ENCODE data around the gene SH3RF2.

SH3RF2 gene

GRCh38 chr5:146101646-146102045 is 165.3 kb downstream of the SH3RF2 start:
- Histone ChIP-seq H3K9me3 (ENCODE audit: control insufficient read depth, insufficient read depth, low read depth, low read length) (no peaks in the 10 kb centered on the region), H3K27ac (ENCODE audit: extremely low read depth, low read depth, low read length) (no peak overlapping the region), H3K4me3 (ENCODE audit: low read depth, low read length) (no peak overlapping the region), H3K36me3 (ENCODE audit: control insufficient read depth in 2 of 2, insufficient read depth in 1 of 2, low read length in 2 of 2) (peaks cover 0 to 5% of the 10 kb centered on the region in 2 experiments; a peak in 1 of 3 replicates), H3K4me1 (ENCODE audit: control insufficient read depth, insufficient read depth, low read length) (no peaks in the 10 kb centered on the region)
- CTCF ChIA-PET, result no interaction called here
- POLR2A ChIA-PET, result interaction anchor here (0.6 kb wide), 1 partner anchor 1225 kb away, joined by 5 read pairs; no protein-coding TSS in a partner anchor
- TF ChIP-seq ZNF473 (tag by site-specific recombination; IDR thresholded peaks at IDR 0.05) (no peak), GLIS2 (tag by site-specific recombination; IDR thresholded peaks at IDR 0.05) (no peak)

GRCh38 chr5:146103594-146103993 is 167.2 kb downstream of the SH3RF2 start:
- Histone ChIP-seq H3K27ac (ENCODE audit: extremely low read depth, low read depth, low read length) (no peak overlapping the region), H3K9me3 (ENCODE audit: control insufficient read depth, insufficient read depth, low read depth, low read length) (no peaks in the 10 kb centered on the region), H3K4me1 (ENCODE audit: control insufficient read depth, insufficient read depth, low read length) (no peaks in the 10 kb centered on the region), H3K36me3 (ENCODE audit: control insufficient read depth in 2 of 2, insufficient read depth in 1 of 2, low read length in 2 of 2) (peaks cover 0 to 5% of the 10 kb centered on the region in 2 experiments; a peak in 1 of 3 replicates), H3K4me3 (ENCODE audit: low read depth, low read length) (no peak overlapping the region)
- POLR2A ChIA-PET, result no interaction called here
- CTCF ChIA-PET, result interaction anchor here (0.6 to 1.6 kb wide), 2 partner anchors 22 to 53 kb away, joined by 4 to 5 read pairs; no protein-coding TSS in a partner anchor
- TF ChIP-seq ZNF362 (tag by site-specific recombination; IDR thresholded peaks at IDR 0.05), result no peak
- no peak for TF ChIP-seq ZNF449 (tag by site-specific recombination; IDR thresholded peaks at IDR 0.05)
- no peak for TF ChIP-seq ZNF184 (tag by site-specific recombination; IDR thresholded peaks at IDR 0.05)
- no peak for TF ChIP-seq ZNF843 (tag by site-specific recombination; IDR thresholded peaks at IDR 0.05)
- no peak for TF ChIP-seq ZNF274 (IDR thresholded peaks at IDR 0.05; ENCODE audit: low read length)
- TF ChIP-seq ZNF274 (tag by site-specific recombination; IDR thresholded peaks at IDR 0.05; ENCODE audit: borderline replicate concordance), result no peak
- no peak for TF ChIP-seq RBAK (tag by site-specific recombination; IDR thresholded peaks at IDR 0.05)
- no peak for TF ChIP-seq ZNF785 (tag by site-specific recombination; IDR thresholded peaks at IDR 0.05)
- TF ChIP-seq ZNF629 (tag by site-specific recombination; IDR thresholded peaks at IDR 0.05), result no peak
- no peak for TF ChIP-seq ZBTB7A (tag by site-specific recombination; IDR thresholded peaks at IDR 0.05; ENCODE audit: low read depth)
- no peak for TF ChIP-seq ZFP37 (tag by site-specific recombination; IDR thresholded peaks at IDR 0.05)
- TF ChIP-seq ZBTB21 (tag by site-specific recombination; IDR thresholded peaks at IDR 0.05), result no peak
- TF ChIP-seq ZNF610 (tag by site-specific recombination; IDR thresholded peaks at IDR 0.05; ENCODE audit: borderline replicate concordance), result no peak
- no peak for TF ChIP-seq ZNF658 (tag by site-specific recombination; IDR thresholded peaks at IDR 0.05)
- no peak for TF ChIP-seq SP7 (tag by site-specific recombination; IDR thresholded peaks at IDR 0.05)
- no peak for TF ChIP-seq ZNF837 (tag by site-specific recombination; IDR thresholded peaks at IDR 0.05)
- TF ChIP-seq GLIS1 (tag by site-specific recombination; IDR thresholded peaks at IDR 0.05), result no peak

- Histone ChIP-seq H3K4me1 (ENCODE audit: control insufficient read depth, insufficient read depth, low read length) (no peaks in the 10 kb centered on the region), H3K36me3 (ENCODE audit: control insufficient read depth in 2 of 2, insufficient read depth in 1 of 2, low read length in 2 of 2) (peaks cover 0 to 5% of the 10 kb centered on the region in 2 experiments; a peak in 1 of 3 replicates), H3K27ac (ENCODE audit: extremely low read depth, low read depth, low read length) (no peak within 1 kb of the TSS), H3K9me3 (ENCODE audit: control insufficient read depth, insufficient read depth, low read depth, low read length) (no peaks in the 10 kb centered on the region), H3K4me3 (ENCODE audit: low read depth, low read length) (no peak within 1 kb of the TSS)
- ChIA-PET CTCF (interaction anchor here (0.7 kb wide), 2 partner anchors 310 to 322 kb away, joined by 3 to 4 read pairs; no protein-coding TSS in a partner anchor), POLR2A (no interaction called here)
- no peak for TF ChIP-seq ZNF133 (tag by site-specific recombination; IDR thresholded peaks at IDR 0.05)
- no peak for TF ChIP-seq ZNF76 (tag by site-specific recombination; IDR thresholded peaks at IDR 0.05; ENCODE audit: borderline replicate concordance, low read depth)
- TF ChIP-seq ZNF670 (tag by site-specific recombination; IDR thresholded peaks at IDR 0.05; ENCODE audit: low read depth), result no peak
- no peak for TF ChIP-seq GLI2 (tag by site-specific recombination; IDR thresholded peaks at IDR 0.05; ENCODE audit: borderline replicate concordance, low read depth)
- no peak for TF ChIP-seq ZNF26 (tag by site-specific recombination; IDR thresholded peaks at IDR 0.05)
- no peak for TF ChIP-seq ZNF660 (tag by site-specific recombination; IDR thresholded peaks at IDR 0.05)
- TF ChIP-seq ZNF664 (tag by site-specific recombination; IDR thresholded peaks at IDR 0.05), result no peak
- no peak for TF ChIP-seq ZFP41 (tag by site-specific recombination; IDR thresholded peaks at IDR 0.05; ENCODE audit: borderline replicate concordance)
Measured at GRCh38 chr5:146105477-146105876, 169.1 kb downstream of the SH3RF2 start, which contains the start of gene PLAC8L1. Gene PLAC8L1 (minus strand): TSS chr5:146105577. CDS start chr5:146104311, 1,266 bp downstream.

Data from HEK293 (cell line).